GM21526 (cell line): Measurements from ENCODE around the gene CUBN.

ENCODE experiments used
- ATAC-seq: cut with Tn5 transposase; IDR thresholded peaks from one replicate; pipeline ENCODE4 v1.9.1; 2021; ENCODE audit warnings: moderate library complexity; ENCODE audit not compliant: unreplicated experiment, low FRiP score

CUBN gene

DNA sequence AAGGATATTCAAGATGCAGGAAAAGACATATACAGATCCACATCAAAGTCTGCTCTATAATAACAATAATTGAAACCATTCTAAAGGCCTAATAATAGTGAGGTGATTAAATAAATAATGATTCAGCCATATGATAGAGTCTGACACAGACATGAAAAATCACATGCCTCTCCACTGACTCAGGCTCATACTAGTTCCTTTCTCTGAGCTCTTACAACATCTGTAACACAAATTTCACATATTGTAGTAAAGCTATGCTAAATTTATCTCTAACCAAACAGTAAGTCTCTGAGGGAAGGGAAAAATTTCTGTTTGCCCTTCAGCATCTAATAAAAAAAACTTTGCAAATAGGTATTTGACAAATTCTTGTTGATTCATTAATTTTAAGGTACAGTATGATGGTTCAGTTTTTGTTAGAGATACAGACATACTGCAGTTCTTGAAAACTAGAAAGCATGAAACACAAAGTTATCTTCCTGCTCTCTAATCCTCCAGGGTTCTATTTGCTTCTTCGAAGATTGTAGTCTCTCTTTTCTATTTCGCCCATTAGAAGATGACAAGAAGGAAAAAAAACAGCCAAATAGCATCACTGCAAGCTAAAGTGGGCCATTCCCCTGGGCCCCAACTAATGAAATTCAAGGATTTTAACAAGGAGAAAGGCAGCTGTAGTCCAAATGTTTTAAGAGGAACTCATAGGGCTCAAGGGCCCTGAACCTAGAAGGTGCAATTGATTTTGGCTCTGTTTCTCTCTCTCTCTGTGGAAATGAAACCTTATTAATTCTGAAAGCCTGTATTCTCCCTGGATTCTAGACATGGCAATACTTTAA lies 53.9 kb downstream of the CUBN start:
- ATAC-seq = no peak

DNA sequence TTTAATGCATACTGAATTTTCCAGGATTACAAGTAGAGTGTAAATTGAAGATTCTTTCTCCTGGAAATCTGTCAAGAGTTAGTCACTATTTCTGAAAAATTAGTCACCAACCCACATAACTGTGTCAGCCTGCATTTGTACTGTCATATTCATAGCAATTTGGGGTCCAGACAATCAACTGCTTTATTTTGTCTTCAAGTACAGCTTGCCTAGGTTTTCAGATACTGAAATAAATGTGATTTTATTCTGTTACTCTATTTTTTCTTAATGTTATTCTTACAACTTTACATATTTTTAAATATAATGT lies 55.1 kb downstream of the CUBN start:
- no peak for ATAC-seq

DNA sequence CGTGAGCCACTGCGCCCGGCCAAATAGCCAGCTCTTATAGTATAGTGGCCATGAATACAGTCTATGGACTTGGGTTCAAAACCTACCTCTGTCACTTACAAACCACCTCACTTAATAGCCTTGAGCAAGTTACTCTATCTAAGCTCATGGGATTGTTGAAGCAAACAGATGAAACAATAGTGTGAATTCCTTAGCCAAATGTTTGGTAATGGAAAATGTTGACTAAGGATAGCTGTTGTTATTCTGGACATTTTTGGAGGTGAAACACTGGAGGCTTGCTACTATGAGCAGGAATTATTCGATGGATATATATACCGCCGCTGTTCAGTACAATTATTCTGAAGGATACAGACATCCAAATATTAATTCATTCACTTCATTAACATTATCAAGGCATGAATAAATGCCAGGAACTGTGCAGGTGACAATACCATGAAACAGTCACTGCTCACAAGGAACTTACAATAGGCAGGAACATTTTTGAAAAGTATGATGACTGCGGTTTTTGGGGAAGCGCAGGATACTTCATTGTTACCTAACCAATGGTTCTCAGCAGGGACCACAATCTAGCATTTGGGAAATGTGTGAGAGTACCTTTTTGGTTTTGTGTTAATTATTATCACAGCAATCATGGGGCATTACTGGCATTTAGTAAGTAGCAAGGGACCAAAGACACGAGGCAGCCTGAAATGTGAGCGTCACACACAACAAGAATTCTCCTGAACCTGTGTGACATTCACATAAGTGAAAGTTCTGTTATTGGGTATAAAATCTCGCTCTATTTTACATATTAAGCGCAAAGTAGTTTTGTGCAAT lies 55.7 kb downstream of the CUBN start:
- ATAC-seq = no peak

- no peak for ATAC-seq
Measured at GRCh38 chr10:17068953-17069352, 60.7 kb downstream of the CUBN start.

DNA sequence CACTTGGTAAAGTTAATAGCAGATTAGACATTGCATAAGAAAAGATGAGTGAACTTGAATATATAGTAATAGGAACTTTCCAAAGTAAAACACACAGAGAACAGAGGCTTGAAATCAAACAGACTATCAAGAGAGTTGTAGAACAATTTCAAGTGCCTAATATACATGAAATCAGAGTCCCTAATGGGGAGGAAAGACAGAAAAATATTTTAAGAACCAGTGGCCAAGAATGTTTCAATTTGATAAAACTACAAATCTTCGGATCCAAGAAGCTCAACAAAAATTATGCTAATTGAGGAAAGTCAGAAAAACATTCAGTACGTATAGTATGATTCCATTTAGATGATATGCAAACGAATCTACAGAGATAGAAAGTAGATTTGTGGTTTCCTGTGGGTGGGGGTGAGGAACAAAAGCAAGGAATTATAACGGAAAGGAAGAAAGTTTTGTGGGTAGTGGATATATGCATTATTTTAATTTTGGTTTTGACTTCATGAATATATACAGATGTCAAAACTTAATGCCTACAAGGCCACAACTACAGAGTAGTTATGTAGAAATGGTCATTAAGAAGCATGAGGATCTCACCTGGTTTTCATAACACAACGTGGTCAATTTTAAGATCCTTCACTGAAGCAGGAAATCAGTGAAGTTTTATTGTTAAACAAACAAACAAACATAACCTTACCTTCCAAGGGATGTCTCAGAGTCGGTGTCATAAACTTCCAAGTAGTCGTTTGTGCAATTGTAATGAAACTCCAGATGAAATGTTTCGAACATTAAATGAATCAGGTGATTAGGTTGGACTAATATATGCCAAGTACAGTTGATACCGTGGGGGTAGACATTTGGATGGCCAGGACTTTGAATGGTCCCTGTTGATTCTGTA lies 62.0 kb downstream of the CUBN start:
- no peak for ATAC-seq

DNA sequence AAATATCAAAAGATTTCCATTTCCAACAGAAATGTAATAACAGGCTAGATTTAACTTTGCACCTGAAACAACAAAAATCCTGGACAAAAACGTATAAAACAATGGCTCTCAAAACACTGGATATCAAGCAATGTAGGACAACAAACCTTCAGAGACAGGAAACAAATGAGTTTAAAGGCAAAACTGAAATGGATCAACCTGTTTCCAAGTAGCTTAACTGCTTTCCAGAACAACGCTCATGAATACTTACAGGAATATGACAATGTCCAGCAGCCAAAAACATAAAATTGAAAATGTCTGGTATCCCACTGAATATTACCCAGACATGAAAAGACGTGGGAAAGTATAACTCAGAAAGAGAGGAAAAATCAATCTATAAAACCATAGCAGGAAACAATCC lies 62.8 kb downstream of the CUBN start:
- no peak for ATAC-seq

- ATAC-seq = no peak
Measured at GRCh38 chr10:17066000-17066399, 63.6 kb downstream of the CUBN start.

GRCh38 chr10:17065273-17065672 lies 64.3 kb downstream of the CUBN start:
- ATAC-seq = no peak

GRCh38 chr10:17064435-17064834 lies 65.2 kb downstream of the CUBN start:
- ATAC-seq = no peak

GRCh38 chr10:17062955-17063484 lies 66.6 kb downstream of the CUBN start:
- ATAC-seq = no peak

DNA sequence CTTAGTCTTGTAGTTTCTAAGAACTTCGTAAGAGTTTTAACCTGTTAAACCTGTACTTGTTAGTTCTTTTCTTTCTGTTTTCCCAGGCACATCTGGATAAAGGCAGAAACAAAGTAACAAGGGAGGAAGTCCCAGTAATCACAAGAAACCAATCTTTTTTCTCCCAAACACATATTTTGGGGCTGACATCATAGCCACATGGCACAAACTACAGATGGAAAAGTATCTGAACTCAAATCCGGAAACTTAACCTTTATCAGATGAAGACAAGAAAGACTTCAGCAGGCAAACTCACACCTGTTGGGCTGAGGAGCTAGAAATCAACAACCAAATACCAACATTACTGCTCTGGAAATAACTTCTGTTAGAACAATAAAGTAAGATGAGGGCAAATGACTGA lies 67.1 kb downstream of the CUBN start:
- no peak for ATAC-seq

GRCh38 chr10:17062009-17062408 lies 67.6 kb downstream of the CUBN start:
- ATAC-seq = no peak

- ATAC-seq = no peak
Measured at GRCh38 chr10:17061418-17061817, 68.2 kb downstream of the CUBN start.

DNA sequence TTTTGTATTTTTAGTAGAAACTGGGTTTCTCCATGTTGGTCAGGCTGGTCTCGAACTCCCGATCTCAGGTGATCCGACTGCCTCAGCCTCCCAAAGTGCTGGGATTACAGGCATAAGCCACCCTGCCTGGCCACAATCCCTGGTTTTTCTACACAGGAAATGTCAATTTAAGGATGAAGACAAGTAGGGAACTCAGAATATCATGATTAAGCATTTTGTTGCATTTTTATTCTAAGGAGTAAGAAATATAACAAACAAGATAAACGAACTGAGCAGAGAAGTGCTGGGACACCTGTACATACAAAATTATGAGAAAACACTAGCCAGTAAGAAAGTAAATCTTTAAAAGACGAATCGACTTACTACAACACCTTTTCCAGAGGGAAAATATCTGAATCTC lies 69.3 kb downstream of the CUBN start:
- ATAC-seq = no peak

DNA sequence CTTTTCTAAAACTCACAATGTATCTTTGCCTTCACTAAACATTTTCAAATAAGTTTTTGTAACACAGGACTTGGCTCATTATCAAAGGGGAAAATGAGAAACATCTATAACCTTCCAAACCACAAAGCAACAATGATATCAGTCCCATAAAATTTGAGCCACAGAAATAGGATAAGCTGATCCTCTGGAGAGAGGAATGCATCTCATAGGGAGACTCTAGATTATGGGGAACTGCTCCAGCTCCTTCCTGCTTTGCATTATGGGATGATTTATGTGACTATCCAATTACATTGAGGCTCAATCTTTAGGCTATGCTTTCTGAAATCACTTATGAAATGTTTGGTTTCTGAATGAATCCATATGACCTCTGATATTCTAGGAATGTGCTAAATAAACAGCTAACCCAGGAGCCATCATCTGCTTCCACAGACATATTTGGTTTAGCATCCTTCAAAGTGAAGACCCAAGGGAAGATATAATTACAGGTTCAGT lies 70.4 kb downstream of the CUBN start:
- ATAC-seq = no peak

GRCh38 chr10:17058093-17058492 lies 71.5 kb downstream of the CUBN start:
- no peak for ATAC-seq

GRCh38 chr10:17056781-17057428 lies 72.7 kb downstream of the CUBN start:
- no peak for ATAC-seq

- ATAC-seq = no peak
Measured at GRCh38 chr10:17053513-17053912, 76.1 kb downstream of the CUBN start.

- no peak for ATAC-seq
Measured at GRCh38 chr10:17053061-17053460, 76.5 kb downstream of the CUBN start.

DNA sequence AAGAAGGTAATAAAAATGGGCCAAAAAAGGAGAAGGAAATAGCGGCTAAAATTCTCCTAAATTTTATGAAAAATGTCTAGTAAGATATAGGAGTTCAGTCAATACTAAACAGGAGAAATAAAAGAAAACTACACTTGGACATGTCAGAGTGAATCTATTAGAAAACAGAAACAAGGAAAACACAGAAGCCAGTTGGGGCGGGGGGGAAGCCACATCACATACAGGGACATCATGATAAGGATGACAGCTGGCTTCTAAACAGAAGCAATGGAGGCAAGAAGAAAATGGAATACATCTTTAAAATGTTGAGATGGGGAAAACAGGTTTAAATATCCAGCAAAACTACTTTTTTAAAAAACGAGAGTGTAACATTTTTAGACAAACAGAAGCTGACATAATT lies 77.8 kb downstream of the CUBN start:
- ATAC-seq = no peak
